HEK293 (cell line): ENCODE data around the gene ARHGAP6.

ENCODE experiments used
- CTCF ChIA-PET: fragments of 350-600 bp; formaldehyde crosslinking; extraction: SDS; loops from one replicate; lab custom pipeline; 2021; ENCODE audit warnings: antibody characterized with exemption; lab: Yijun Ruan, JAX
- POLR2A ChIA-PET: fragments of 300-600 bp; formaldehyde crosslinking; extraction: SDS; loops from one replicate; lab custom pipeline; 2020; ENCODE audit warnings: antibody characterized with exemption, inconsistent platforms; lab: Yijun Ruan, JAX
- H3K27ac ChIP-seq: fragments of 200-500 bp; sonication (Bioruptor generic); 2 replicates; pipeline ENCODE4 v1.5.1; 2014; ENCODE audit warnings: low read depth, low read length, control low read depth, inconsistent platforms; ENCODE audit errors: extremely low read depth
- H3K36me3 ChIP-seq, 2 experiments: fragments of 200-500 bp in 1 of 2; sonication (Bioruptor generic) in 1 of 2; 1 replicate in 1 of 2; 2 replicates in 1 of 2; pipeline ENCODE4 v1.5.1; 2014 to 2017; ENCODE audit warnings: inconsistent platforms in 2 of 2, low read length in 2 of 2; ENCODE audit not compliant: control insufficient read depth in 2 of 2, insufficient read depth in 1 of 2
- H3K4me1 ChIP-seq: fragments of 200-500 bp; sonication (Bioruptor generic); 2 replicates; pipeline ENCODE4 v1.5.1; 2014; ENCODE audit warnings: mild to moderate bottlenecking, low read length, inconsistent platforms; ENCODE audit not compliant: control insufficient read depth, insufficient read depth
- H3K4me3 ChIP-seq: 2 replicates; pipeline ENCODE4 v1.5.1; 2011; ENCODE audit warnings: low read depth, mild to moderate bottlenecking, control low read depth, low read length, moderate library complexity
- H3K9me3 ChIP-seq: fragments of 200-500 bp; sonication (Bioruptor generic); 2 replicates; pipeline ENCODE4 v1.5.1; 2014; ENCODE audit warnings: low read depth, low read length, inconsistent platforms; ENCODE audit not compliant: control insufficient read depth, insufficient read depth
- FEZF1 ChIP-seq: fragments of 450-650 bp; formaldehyde crosslinking; IDR thresholded peaks from 2 replicates; pipeline ENCODE4 v1.5.1; 2016; ENCODE audit warnings: missing biosample characterization, missing genetic modification characterization
- HOXA7 ChIP-seq: sonication (generic); formaldehyde crosslinking; IDR thresholded peaks from 2 replicates; pipeline ENCODE4 v1.8.1; 2022; ENCODE audit warnings: missing genetic modification reagents, borderline replicate concordance
- HOXC10 ChIP-seq: sonication (generic); formaldehyde crosslinking; IDR thresholded peaks from 2 replicates; pipeline ENCODE4 v1.8.1; 2023; ENCODE audit warnings: mild to moderate bottlenecking, missing genetic modification reagents
- HOXD13 ChIP-seq: sonication (generic); formaldehyde crosslinking; IDR thresholded peaks from 2 replicates; pipeline ENCODE4 v1.8.0; 2022; ENCODE audit warnings: missing genetic modification reagents, borderline replicate concordance
- SP3 ChIP-seq: fragments of 450-650 bp; formaldehyde crosslinking; IDR thresholded peaks from 2 replicates; pipeline ENCODE4 v1.5.1; 2016; ENCODE audit warnings: missing biosample characterization, missing genetic modification characterization
- TRIM28 ChIP-seq: IDR thresholded peaks from 2 replicates; pipeline ENCODE4 v1.6.1; 2011; ENCODE audit warnings: low read length, control low read depth, borderline replicate concordance
- ZBTB48 ChIP-seq: fragments of 450-650 bp; formaldehyde crosslinking; IDR thresholded peaks from 2 replicates; pipeline ENCODE4 v1.5.1; 2016; ENCODE audit warnings: missing biosample characterization, missing genetic modification characterization
- ZNF112 ChIP-seq: fragments of 450-650 bp; formaldehyde crosslinking; IDR thresholded peaks from 2 replicates; pipeline ENCODE4 v1.5.0; 2017; ENCODE audit warnings: missing biosample characterization, missing genetic modification characterization
- ZNF146 ChIP-seq: fragments of 450-650 bp; formaldehyde crosslinking; IDR thresholded peaks from 2 replicates; pipeline ENCODE4 v1.5.1; 2016; ENCODE audit warnings: missing biosample characterization, missing genetic modification characterization
- ZNF16 ChIP-seq: fragments of 450-650 bp; formaldehyde crosslinking; IDR thresholded peaks from 2 replicates; pipeline ENCODE4 v1.5.1; 2016; ENCODE audit warnings: low read depth, missing biosample characterization, missing genetic modification characterization
- ZNF169 ChIP-seq: fragments of 450-650 bp; formaldehyde crosslinking; IDR thresholded peaks from 2 replicates; pipeline ENCODE4 v1.5.1; 2016; ENCODE audit warnings: missing biosample characterization, missing genetic modification characterization
- ZNF175 ChIP-seq: fragments of 450-650 bp; formaldehyde crosslinking; IDR thresholded peaks from 2 replicates; pipeline ENCODE4 v1.5.1; 2016; ENCODE audit warnings: missing biosample characterization, missing genetic modification characterization
- ZNF19 ChIP-seq: fragments of 450-650 bp; formaldehyde crosslinking; IDR thresholded peaks from 2 replicates; pipeline ENCODE4; 2016; ENCODE audit warnings: missing biosample characterization, missing genetic modification characterization, low read depth
- ZNF24 ChIP-seq: fragments of 450-650 bp; formaldehyde crosslinking; IDR thresholded peaks from 2 replicates; pipeline ENCODE4 v1.5.1; 2016; ENCODE audit warnings: missing biosample characterization, missing genetic modification characterization
- ZNF350 ChIP-seq: fragments of 450-650 bp; formaldehyde crosslinking; IDR thresholded peaks from 2 replicates; pipeline ENCODE4 v1.5.0; 2017; ENCODE audit warnings: missing biosample characterization, mild to moderate bottlenecking, missing genetic modification characterization
- ZNF404 ChIP-seq: fragments of 450-650 bp; formaldehyde crosslinking; IDR thresholded peaks from 2 replicates; pipeline ENCODE4 v1.5.1; 2017; ENCODE audit warnings: missing biosample characterization, missing genetic modification characterization
- ZNF433 ChIP-seq: fragments of 450-650 bp; formaldehyde crosslinking; IDR thresholded peaks from 2 replicates; pipeline ENCODE4 v1.5.1; 2016; ENCODE audit warnings: missing biosample characterization, missing genetic modification characterization, low read depth
- ZNF585B ChIP-seq: fragments of 450-650 bp; formaldehyde crosslinking; IDR thresholded peaks from 2 replicates; pipeline ENCODE4 v1.5.1; 2016; ENCODE audit warnings: missing biosample characterization, missing genetic modification characterization
- ZNF623 ChIP-seq: fragments of 450-650 bp; formaldehyde crosslinking; IDR thresholded peaks from 2 replicates; pipeline ENCODE4 v1.5.1; 2016; ENCODE audit warnings: missing biosample characterization, missing genetic modification characterization
- ZNF660 ChIP-seq: fragments of 450-650 bp; IDR thresholded peaks from 2 replicates; pipeline ENCODE4 v1.5.1; 2018; ENCODE audit warnings: missing biosample characterization, mild to moderate bottlenecking, missing genetic modification characterization
- ZNF701 ChIP-seq: fragments of 450-650 bp; formaldehyde crosslinking; IDR thresholded peaks from 2 replicates; pipeline ENCODE4 v1.5.1; 2016; ENCODE audit warnings: missing biosample characterization, missing genetic modification characterization
- ZNF707 ChIP-seq: fragments of 450-650 bp; formaldehyde crosslinking; IDR thresholded peaks from 2 replicates; pipeline ENCODE4 v1.5.1; 2016; ENCODE audit warnings: missing biosample characterization, missing genetic modification characterization
- ZNF785 ChIP-seq: fragments of 450-650 bp; formaldehyde crosslinking; IDR thresholded peaks from 2 replicates; pipeline ENCODE4 v1.5.1; 2016; ENCODE audit warnings: missing biosample characterization, missing genetic modification characterization
- TF ChIP-seq, protein P1 (sequence below): fragments of 450-650 bp; formaldehyde crosslinking; IDR thresholded peaks from 2 replicates; pipeline ENCODE4 v1.5.1; 2016; ENCODE audit warnings: missing biosample characterization, missing genetic modification characterization
- TF ChIP-seq, protein P2 (sequence below): fragments of 450-650 bp; formaldehyde crosslinking; IDR thresholded peaks from 2 replicates; pipeline ENCODE4 v1.5.1; 2016; ENCODE audit warnings: missing biosample characterization, missing genetic modification characterization
- TF ChIP-seq, protein P3 (sequence below): fragments of 450-650 bp; formaldehyde crosslinking; IDR thresholded peaks from 2 replicates; pipeline ENCODE4 v1.5.1; 2017; ENCODE audit warnings: missing biosample characterization, missing genetic modification characterization
- TF ChIP-seq, protein P4 (sequence below): fragments of 450-650 bp; formaldehyde crosslinking; IDR thresholded peaks from 2 replicates; pipeline ENCODE4 v1.5.1; 2016; ENCODE audit warnings: missing biosample characterization, missing genetic modification characterization, borderline replicate concordance
- TF ChIP-seq, protein P5 (sequence below): fragments of 450-650 bp; formaldehyde crosslinking; IDR thresholded peaks from 2 replicates; pipeline ENCODE4 v1.5.1; 2017; ENCODE audit warnings: missing biosample characterization, missing genetic modification characterization

ARHGAP6 gene

DNA sequence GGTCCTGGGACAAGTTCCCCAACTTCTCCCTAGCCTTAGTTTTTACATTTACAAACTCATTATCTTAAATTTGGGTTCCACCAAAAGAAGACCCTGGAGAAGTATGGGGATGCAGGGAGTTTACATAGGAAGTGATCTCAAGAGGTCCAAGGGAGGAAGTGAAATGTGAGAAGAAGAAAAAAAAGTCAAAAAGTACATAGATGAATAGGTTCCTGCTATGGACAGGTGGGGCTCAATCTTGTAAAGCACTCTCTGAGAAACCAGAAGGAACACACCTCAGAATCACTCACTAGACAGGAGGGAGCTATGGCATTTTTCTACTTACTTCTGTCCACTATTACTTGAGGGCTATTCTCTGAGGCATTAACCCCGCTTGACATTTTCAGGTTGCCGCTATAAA lies 56.6 kb downstream of the ARHGAP6 start:
- Histone ChIP-seq H3K4me1 (no peaks in the 10 kb centered on the region), H3K36me3 (no peaks in the 10 kb centered on the region), H3K27ac (no peak overlapping the region), H3K9me3 (no peaks in the 10 kb centered on the region), H3K4me3 (no peak overlapping the region)
- no peak for TF ChIP-seq ZNF585B (tag by site-specific recombination)
- TF ChIP-seq, protein P1, sequence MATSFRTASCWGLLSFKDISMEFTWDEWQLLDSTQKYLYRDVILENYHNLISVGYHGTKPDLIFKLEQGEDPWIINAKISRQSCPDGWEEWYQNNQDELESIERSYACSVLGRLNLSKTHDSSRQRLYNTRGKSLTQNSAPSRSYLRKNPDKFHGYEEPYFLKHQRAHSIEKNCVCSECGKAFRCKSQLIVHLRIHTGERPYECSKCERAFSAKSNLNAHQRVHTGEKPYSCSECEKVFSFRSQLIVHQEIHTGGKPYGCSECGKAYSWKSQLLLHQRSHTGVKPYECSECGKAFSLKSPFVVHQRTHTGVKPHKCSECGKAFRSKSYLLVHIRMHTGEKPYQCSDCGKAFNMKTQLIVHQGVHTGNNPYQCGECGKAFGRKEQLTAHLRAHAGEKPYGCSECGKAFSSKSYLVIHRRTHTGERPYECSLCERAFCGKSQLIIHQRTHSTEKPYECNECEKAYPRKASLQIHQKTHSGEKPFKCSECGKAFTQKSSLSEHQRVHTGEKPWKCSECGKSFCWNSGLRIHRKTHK (tag by site-specific recombination), result no peak
- no peak for TF ChIP-seq ZNF175 (tag by site-specific recombination)
- no peak for TF ChIP-seq SP3 (tag by site-specific recombination)
- no peak for TF ChIP-seq HOXA7 (CRISPR knock-in tag)
- no peak for TF ChIP-seq ZBTB48
- TF ChIP-seq ZNF660 (tag by site-specific recombination), result no peak
- no peak for TF ChIP-seq TRIM28
- TF ChIP-seq HOXC10 (CRISPR knock-in tag), result no peak
- TF ChIP-seq HOXD13 (CRISPR knock-in tag), result no peak
- no peak for TF ChIP-seq ZNF350 (tag by site-specific recombination)
- no peak for TF ChIP-seq ZNF623 (tag by site-specific recombination)
- TF ChIP-seq, protein P2, sequence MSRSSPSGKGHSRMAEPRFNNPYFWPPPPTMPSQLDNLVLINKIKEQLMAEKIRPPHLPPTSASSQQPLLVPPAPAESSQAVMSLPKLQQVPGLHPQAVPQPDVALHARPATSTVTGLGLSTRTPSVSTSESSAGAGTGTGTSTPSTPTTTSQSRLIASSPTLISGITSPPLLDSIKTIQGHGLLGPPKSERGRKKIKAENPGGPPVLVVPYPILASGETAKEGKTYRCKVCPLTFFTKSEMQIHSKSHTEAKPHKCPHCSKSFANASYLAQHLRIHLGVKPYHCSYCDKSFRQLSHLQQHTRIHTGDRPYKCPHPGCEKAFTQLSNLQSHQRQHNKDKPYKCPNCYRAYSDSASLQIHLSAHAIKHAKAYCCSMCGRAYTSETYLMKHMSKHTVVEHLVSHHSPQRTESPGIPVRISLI, result no peak
- TF ChIP-seq ZNF24 (tag by site-specific recombination), result no peak
- no peak for TF ChIP-seq ZNF707
- TF ChIP-seq ZNF433 (tag by site-specific recombination), result no peak
- ChIA-PET POLR2A (no interaction called here), CTCF (no interaction called here)

DNA sequence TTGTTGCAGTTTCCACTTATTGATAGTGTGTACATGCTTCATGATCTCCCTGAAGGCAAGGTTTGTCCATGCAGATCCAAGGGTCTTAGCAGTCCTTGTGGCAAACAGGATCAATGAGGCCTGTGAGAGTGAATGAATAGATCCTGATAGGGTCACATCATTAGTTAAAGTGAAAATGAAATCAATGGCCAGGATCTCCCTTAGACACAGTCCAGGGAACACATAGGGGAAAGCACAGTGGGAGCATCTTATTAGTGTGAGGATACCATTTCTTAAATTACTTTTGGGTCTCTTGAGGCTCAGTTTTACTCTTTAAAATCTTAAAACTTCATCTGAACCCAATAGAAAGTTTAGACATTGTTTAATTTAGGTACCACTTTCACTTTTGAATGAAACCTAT lies 59.3 kb downstream of the ARHGAP6 start:
- ChIA-PET POLR2A (no interaction called here), CTCF (no interaction called here)
- H3K4me1 ChIP-seq, result no peaks in the 10 kb centered on the region
- no peak overlapping the region for H3K4me3 ChIP-seq
- no peaks in the 10 kb centered on the region for H3K36me3 ChIP-seq
- H3K9me3 ChIP-seq, result no peaks in the 10 kb centered on the region
- H3K27ac ChIP-seq, result no peak overlapping the region
- TF ChIP-seq ZNF785 (no peak), ZNF169 (tag by site-specific recombination) (no peak), ZNF16 (tag by site-specific recombination) (no peak), ZNF19 (tag by site-specific recombination) (no peak), ZNF701 (tag by site-specific recombination) (no peak), ZNF146 (tag by site-specific recombination) (no peak), ZNF24 (tag by site-specific recombination) (no peak), ZNF112 (tag by site-specific recombination) (no peak), ZNF404 (tag by site-specific recombination) (no peak), FEZF1 (tag by site-specific recombination) (no peak)
- TF ChIP-seq, protein P3, sequence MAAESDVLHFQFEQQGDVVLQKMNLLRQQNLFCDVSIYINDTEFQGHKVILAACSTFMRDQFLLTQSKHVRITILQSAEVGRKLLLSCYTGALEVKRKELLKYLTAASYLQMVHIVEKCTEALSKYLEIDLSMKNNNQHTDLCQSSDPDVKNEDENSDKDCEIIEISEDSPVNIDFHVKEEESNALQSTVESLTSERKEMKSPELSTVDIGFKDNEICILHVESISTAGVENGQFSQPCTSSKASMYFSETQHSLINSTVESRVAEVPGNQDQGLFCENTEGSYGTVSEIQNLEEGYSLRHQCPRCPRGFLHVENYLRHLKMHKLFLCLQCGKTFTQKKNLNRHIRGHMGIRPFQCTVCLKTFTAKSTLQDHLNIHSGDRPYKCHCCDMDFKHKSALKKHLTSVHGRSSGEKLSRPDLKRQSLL, result no peak
- TF ChIP-seq, protein P4, sequence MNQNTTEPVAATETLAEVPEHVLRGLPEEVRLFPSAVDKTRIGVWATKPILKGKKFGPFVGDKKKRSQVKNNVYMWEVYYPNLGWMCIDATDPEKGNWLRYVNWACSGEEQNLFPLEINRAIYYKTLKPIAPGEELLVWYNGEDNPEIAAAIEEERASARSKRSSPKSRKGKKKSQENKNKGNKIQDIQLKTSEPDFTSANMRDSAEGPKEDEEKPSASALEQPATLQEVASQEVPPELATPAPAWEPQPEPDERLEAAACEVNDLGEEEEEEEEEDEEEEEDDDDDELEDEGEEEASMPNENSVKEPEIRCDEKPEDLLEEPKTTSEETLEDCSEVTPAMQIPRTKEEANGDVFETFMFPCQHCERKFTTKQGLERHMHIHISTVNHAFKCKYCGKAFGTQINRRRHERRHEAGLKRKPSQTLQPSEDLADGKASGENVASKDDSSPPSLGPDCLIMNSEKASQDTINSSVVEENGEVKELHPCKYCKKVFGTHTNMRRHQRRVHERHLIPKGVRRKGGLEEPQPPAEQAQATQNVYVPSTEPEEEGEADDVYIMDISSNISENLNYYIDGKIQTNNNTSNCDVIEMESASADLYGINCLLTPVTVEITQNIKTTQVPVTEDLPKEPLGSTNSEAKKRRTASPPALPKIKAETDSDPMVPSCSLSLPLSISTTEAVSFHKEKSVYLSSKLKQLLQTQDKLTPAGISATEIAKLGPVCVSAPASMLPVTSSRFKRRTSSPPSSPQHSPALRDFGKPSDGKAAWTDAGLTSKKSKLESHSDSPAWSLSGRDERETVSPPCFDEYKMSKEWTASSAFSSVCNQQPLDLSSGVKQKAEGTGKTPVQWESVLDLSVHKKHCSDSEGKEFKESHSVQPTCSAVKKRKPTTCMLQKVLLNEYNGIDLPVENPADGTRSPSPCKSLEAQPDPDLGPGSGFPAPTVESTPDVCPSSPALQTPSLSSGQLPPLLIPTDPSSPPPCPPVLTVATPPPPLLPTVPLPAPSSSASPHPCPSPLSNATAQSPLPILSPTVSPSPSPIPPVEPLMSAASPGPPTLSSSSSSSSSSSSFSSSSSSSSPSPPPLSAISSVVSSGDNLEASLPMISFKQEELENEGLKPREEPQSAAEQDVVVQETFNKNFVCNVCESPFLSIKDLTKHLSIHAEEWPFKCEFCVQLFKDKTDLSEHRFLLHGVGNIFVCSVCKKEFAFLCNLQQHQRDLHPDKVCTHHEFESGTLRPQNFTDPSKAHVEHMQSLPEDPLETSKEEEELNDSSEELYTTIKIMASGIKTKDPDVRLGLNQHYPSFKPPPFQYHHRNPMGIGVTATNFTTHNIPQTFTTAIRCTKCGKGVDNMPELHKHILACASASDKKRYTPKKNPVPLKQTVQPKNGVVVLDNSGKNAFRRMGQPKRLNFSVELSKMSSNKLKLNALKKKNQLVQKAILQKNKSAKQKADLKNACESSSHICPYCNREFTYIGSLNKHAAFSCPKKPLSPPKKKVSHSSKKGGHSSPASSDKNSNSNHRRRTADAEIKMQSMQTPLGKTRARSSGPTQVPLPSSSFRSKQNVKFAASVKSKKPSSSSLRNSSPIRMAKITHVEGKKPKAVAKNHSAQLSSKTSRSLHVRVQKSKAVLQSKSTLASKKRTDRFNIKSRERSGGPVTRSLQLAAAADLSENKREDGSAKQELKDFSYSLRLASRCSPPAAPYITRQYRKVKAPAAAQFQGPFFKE, result no peak
- TF ChIP-seq, protein P5, sequence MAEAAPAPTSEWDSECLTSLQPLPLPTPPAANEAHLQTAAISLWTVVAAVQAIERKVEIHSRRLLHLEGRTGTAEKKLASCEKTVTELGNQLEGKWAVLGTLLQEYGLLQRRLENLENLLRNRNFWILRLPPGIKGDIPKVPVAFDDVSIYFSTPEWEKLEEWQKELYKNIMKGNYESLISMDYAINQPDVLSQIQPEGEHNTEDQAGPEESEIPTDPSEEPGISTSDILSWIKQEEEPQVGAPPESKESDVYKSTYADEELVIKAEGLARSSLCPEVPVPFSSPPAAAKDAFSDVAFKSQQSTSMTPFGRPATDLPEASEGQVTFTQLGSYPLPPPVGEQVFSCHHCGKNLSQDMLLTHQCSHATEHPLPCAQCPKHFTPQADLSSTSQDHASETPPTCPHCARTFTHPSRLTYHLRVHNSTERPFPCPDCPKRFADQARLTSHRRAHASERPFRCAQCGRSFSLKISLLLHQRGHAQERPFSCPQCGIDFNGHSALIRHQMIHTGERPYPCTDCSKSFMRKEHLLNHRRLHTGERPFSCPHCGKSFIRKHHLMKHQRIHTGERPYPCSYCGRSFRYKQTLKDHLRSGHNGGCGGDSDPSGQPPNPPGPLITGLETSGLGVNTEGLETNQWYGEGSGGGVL (tag by site-specific recombination), result no peak
